Measurements from ENCODE around the gene RAPGEFL1.
A peak's percentile ranks its signal among the peaks of the same experiment; 100 is the strongest.
"Not testable (repeated sequence)": the region's sequence is repeated elsewhere in the genome, so short reads cannot be mapped to it uniquely, and the experiment has no call there.

The RAPGEFL1 gene

GRCh38 chr17:40206193-40206592 lies 28.9 kb downstream of the RAPGEFL1 start:
- H2AFZ ChIP-seq (ENCODE audit: low read length, unreplicated experiment) = not testable (repeated sequence)

GRCh38 chr17:40209404-40210093 lies 32.3 kb downstream of the RAPGEFL1 start:
- no peaks in the 10 kb centered on the region for H3K27me3 ChIP-seq (ENCODE audit: insufficient read depth, low read length)
- no peaks in the 10 kb centered on the region for H3K79me2 ChIP-seq (ENCODE audit: control insufficient read depth, insufficient read depth, low read length, unreplicated experiment)
- H3K27ac ChIP-seq (ENCODE audit: low read depth, low read length) = no peak overlapping the region
- no peaks in the 10 kb centered on the region for H3K4me1 ChIP-seq (ENCODE audit: control insufficient read depth, insufficient read depth, low read length, unreplicated experiment)
- H3K4me3 ChIP-seq (ENCODE audit: low read depth, low read length) = no peak overlapping the region
- H2AFZ ChIP-seq (ENCODE audit: low read length, unreplicated experiment) = no peak overlapping the region
- no peaks in the 10 kb centered on the region for H3K36me3 ChIP-seq (ENCODE audit: insufficient read depth, low read length)

More at GRCh38 chr17:40206193-40206592, 28.9 kb downstream of the RAPGEFL1 start:
- H3K4me1 ChIP-seq (ENCODE audit: control insufficient read depth, insufficient read depth, low read length, unreplicated experiment); H3K27me3 ChIP-seq (ENCODE audit: insufficient read depth, low read length); H3K27ac ChIP-seq (ENCODE audit: low read depth, low read length); H3K79me2 ChIP-seq (ENCODE audit: control insufficient read depth, insufficient read depth, low read length, unreplicated experiment); H3K4me3 ChIP-seq (ENCODE audit: low read depth, low read length); H3K36me3 ChIP-seq (ENCODE audit: insufficient read depth, low read length): not testable (repeated sequence)

GRCh38 chr17:40213914-40214313 lies 36.6 kb downstream of the RAPGEFL1 start:
- not testable (repeated sequence) for H3K36me3 ChIP-seq (ENCODE audit: insufficient read depth, low read length); H3K79me2 ChIP-seq (ENCODE audit: control insufficient read depth, insufficient read depth, low read length, unreplicated experiment); H3K27ac ChIP-seq (ENCODE audit: low read depth, low read length); H3K4me1 ChIP-seq (ENCODE audit: control insufficient read depth, insufficient read depth, low read length, unreplicated experiment); H3K4me3 ChIP-seq (ENCODE audit: low read depth, low read length); H3K27me3 ChIP-seq (ENCODE audit: insufficient read depth, low read length); H2AFZ ChIP-seq (ENCODE audit: low read length, unreplicated experiment)

- Histone ChIP-seq H2AFZ (ENCODE audit: low read length, unreplicated experiment) (peak overlapping the region; percentile 89), H3K36me3 (ENCODE audit: insufficient read depth, low read length) (no peaks in the 10 kb centered on the region), H3K27ac (ENCODE audit: low read depth, low read length) (peak overlapping the region; percentile 92), H3K4me3 (ENCODE audit: low read depth, low read length) (peak overlapping the region; percentile 95), H3K4me1 (ENCODE audit: control insufficient read depth, insufficient read depth, low read length, unreplicated experiment) (peaks cover 12% of the 10 kb centered on the region), H3K79me2 (ENCODE audit: control insufficient read depth, insufficient read depth, low read length, unreplicated experiment) (peaks cover 24% of the 10 kb centered on the region), H3K27me3 (ENCODE audit: insufficient read depth, low read length) (no peaks in the 10 kb centered on the region)
These were observed 40.9 kb downstream of the RAPGEFL1 start for GRCh38 chr17:40218006-40218739.

GRCh38 chr17:40218740-40219593 lies 41.7 kb downstream of the RAPGEFL1 start, which contains the start of gene WIPF2:
WIPF2 (plus strand) TSS chr17:40219304; CDS start chr17:40256460, 37,156 bp downstream.
- Histone ChIP-seq H3K27ac (ENCODE audit: low read depth, low read length) (peak within 1 kb of the TSS; percentile 92), H3K4me3 (ENCODE audit: low read depth, low read length) (peak within 1 kb of the TSS; percentile 95), H3K79me2 (ENCODE audit: control insufficient read depth, insufficient read depth, low read length, unreplicated experiment) (peaks cover 30% of the 10 kb centered on the region), H3K4me1 (ENCODE audit: control insufficient read depth, insufficient read depth, low read length, unreplicated experiment) (peaks cover 18% of the 10 kb centered on the region), H3K27me3 (ENCODE audit: insufficient read depth, low read length) (no peaks in the 10 kb centered on the region), H2AFZ (ENCODE audit: low read length, unreplicated experiment) (peak within 1 kb of the TSS; percentile 89), H3K36me3 (ENCODE audit: insufficient read depth, low read length) (no peaks in the 10 kb centered on the region)

- no peaks in the 10 kb centered on the region for H3K36me3 ChIP-seq (ENCODE audit: insufficient read depth, low read length)
- peak overlapping the region; percentile 95 for H3K4me3 ChIP-seq (ENCODE audit: low read depth, low read length)
- H3K79me2 ChIP-seq (ENCODE audit: control insufficient read depth, insufficient read depth, low read length, unreplicated experiment) = peaks cover 35% of the 10 kb centered on the region
- H3K27ac ChIP-seq (ENCODE audit: low read depth, low read length) = peak overlapping the region; percentile 92
- peaks cover 24% of the 10 kb centered on the region for H3K4me1 ChIP-seq (ENCODE audit: control insufficient read depth, insufficient read depth, low read length, unreplicated experiment)
- peak overlapping the region; percentile 57 for H2AFZ ChIP-seq (ENCODE audit: low read length, unreplicated experiment)
- H3K27me3 ChIP-seq (ENCODE audit: insufficient read depth, low read length) = no peaks in the 10 kb centered on the region
These were observed 42.5 kb downstream of the RAPGEFL1 start for GRCh38 chr17:40219594-40220338.

GRCh38 chr17:40224718-40225550 lies 47.7 kb downstream of the RAPGEFL1 start:
- H3K79me2 ChIP-seq (ENCODE audit: control insufficient read depth, insufficient read depth, low read length, unreplicated experiment) = peaks cover 61% of the 10 kb centered on the region
- peaks cover 27% of the 10 kb centered on the region for H3K4me1 ChIP-seq (ENCODE audit: control insufficient read depth, insufficient read depth, low read length, unreplicated experiment)
- H2AFZ ChIP-seq (ENCODE audit: low read length, unreplicated experiment) = peak overlapping the region; percentile 9
- peak overlapping the region; percentile 63 for H3K4me3 ChIP-seq (ENCODE audit: low read depth, low read length)
- H3K36me3 ChIP-seq (ENCODE audit: insufficient read depth, low read length) = no peaks in the 10 kb centered on the region; the same call in 1 of the 2 replicates
- peak overlapping the region; percentile 66 for H3K27ac ChIP-seq (ENCODE audit: low read depth, low read length)
- no peaks in the 10 kb centered on the region for H3K27me3 ChIP-seq (ENCODE audit: insufficient read depth, low read length)

- H2AFZ ChIP-seq (ENCODE audit: low read length, unreplicated experiment); H3K36me3 ChIP-seq (ENCODE audit: insufficient read depth, low read length); H3K27ac ChIP-seq (ENCODE audit: low read depth, low read length); H3K4me3 ChIP-seq (ENCODE audit: low read depth, low read length); H3K27me3 ChIP-seq (ENCODE audit: insufficient read depth, low read length): not testable (repeated sequence)
- peaks cover 53% of the 10 kb centered on the region for H3K79me2 ChIP-seq (ENCODE audit: control insufficient read depth, insufficient read depth, low read length, unreplicated experiment)
- H3K4me1 ChIP-seq (ENCODE audit: control insufficient read depth, insufficient read depth, low read length, unreplicated experiment) = peaks cover 14% of the 10 kb centered on the region
These were observed 51.9 kb downstream of the RAPGEFL1 start for GRCh38 chr17:40229146-40229545.

GRCh38 chr17:40230670-40231069 lies 53.4 kb downstream of the RAPGEFL1 start:
- no peak overlapping the region for H2AFZ ChIP-seq (ENCODE audit: low read length, unreplicated experiment)
- no peaks in the 10 kb centered on the region for H3K27me3 ChIP-seq (ENCODE audit: insufficient read depth, low read length)
- H3K27ac ChIP-seq (ENCODE audit: low read depth, low read length) = no peak overlapping the region
- no peaks in the 10 kb centered on the region for H3K4me1 ChIP-seq (ENCODE audit: control insufficient read depth, insufficient read depth, low read length, unreplicated experiment)
- no peak overlapping the region for H3K4me3 ChIP-seq (ENCODE audit: low read depth, low read length)
- peaks cover 40% of the 10 kb centered on the region for H3K79me2 ChIP-seq (ENCODE audit: control insufficient read depth, insufficient read depth, low read length, unreplicated experiment)
- H3K36me3 ChIP-seq (ENCODE audit: insufficient read depth, low read length) = peaks cover 8% of the 10 kb centered on the region; the same call in 1 of the 2 replicates

Data from ACC112 (cell line).